D341Med (cell line): Measurements from ENCODE around the gene MAGEF1.

ENCODE experiments used
- DNase-seq: peaks from one replicate; pipeline ENCODE4 v3.0.0; 2012; ENCODE audit warnings: low spot score

The MAGEF1 gene

GRCh38 chr3:184665101-184665500 is 46.8 kb downstream of the MAGEF1 start:
- DNase-seq, result no peak

GRCh38 chr3:184663756-184664155 is 48.1 kb downstream of the MAGEF1 start:
- no peak for DNase-seq

- no peak for DNase-seq
Measured at GRCh38 chr3:184663356-184663755, 48.5 kb downstream of the MAGEF1 start.

- DNase-seq, result no peak
Measured at GRCh38 chr3:184662187-184662586, 49.7 kb downstream of the MAGEF1 start.

- DNase-seq, result no peak
Measured at GRCh38 chr3:184660931-184661330, 50.9 kb downstream of the MAGEF1 start.
